IMR-90 (cell line): ENCODE data around the gene PLEKHD1. TPM values are rescaled to one million over a fixed set of nuclear protein-coding genes. Genes with fewer than 3 reads are reported as not detected.

Source experiments
- ATAC-seq: fragments of 200-7000 bp; cut with Tn5 transposase; 2 replicates; pipeline ENCODE4 v1.9.1; 2020; ENCODE audit warnings: low read depth, mild to moderate bottlenecking, moderate library complexity
- BruUV-seq: library from RNA; stranded (reverse); fragments of 400-500 nt; replicated peaks from 2 replicates; lab custom pipeline; 2021; lab: Mats Ljungman, UMichigan
- CTCF ChIA-PET: fragments of 300-600 bp; formaldehyde crosslinking; extraction: SDS; loops from one replicate; lab custom pipeline; 2021; ENCODE audit warnings: antibody characterized with exemption; lab: Yijun Ruan, JAX
- POLR2A ChIA-PET: fragments of 300-600 bp; sonication (Branson Sonifier 250); formaldehyde crosslinking; loops from one replicate; lab custom pipeline; 2022; ENCODE audit warnings: antibody characterized with exemption; ENCODE audit not compliant: unreplicated experiment; lab: Charles Lee
- DNase-seq: peaks from one replicate; pipeline ENCODE4 v3.0.0; 2013
- H2AFZ ChIP-seq: replicated peaks from 2 replicates; pipeline ENCODE3; 2013; ENCODE audit warnings: low read length, mild to moderate bottlenecking; ENCODE audit not compliant: poor library complexity
- H2AK5ac ChIP-seq: 2 replicates; pipeline ENCODE4 v1.6.1; 2013; ENCODE audit warnings: low read depth, low read length, inconsistent platforms
- H2AK9ac ChIP-seq: replicated peaks from 2 replicates; pipeline ENCODE3; 2013; ENCODE audit warnings: mild to moderate bottlenecking, low read depth, low read length, moderate library complexity; ENCODE audit not compliant: poor library complexity
- H2BK120ac ChIP-seq: 2 replicates; pipeline ENCODE4 v1.6.1; 2013; ENCODE audit warnings: low read depth, low read length, inconsistent platforms
- H2BK15ac ChIP-seq: 3 replicates; pipeline ENCODE4 v1.6.1; 2013; ENCODE audit warnings: low read depth, low read length, inconsistent platforms
- H2BK20ac ChIP-seq: 2 replicates; pipeline ENCODE4 v1.6.1; 2013; ENCODE audit warnings: low read depth, mild to moderate bottlenecking, inconsistent platforms, low read length, moderate library complexity
- H2BK5ac ChIP-seq: 2 replicates; pipeline ENCODE4 v1.6.1; 2013; ENCODE audit warnings: mild to moderate bottlenecking, low read depth, low read length, inconsistent platforms; ENCODE audit not compliant: poor library complexity, severe bottlenecking
- H3K14ac ChIP-seq: replicated peaks from 2 replicates; pipeline ENCODE4 v1.6.1; 2013; ENCODE audit warnings: low read depth, low read length, inconsistent platforms
- H3K18ac ChIP-seq: 2 replicates; pipeline ENCODE4 v1.6.1; 2013; ENCODE audit warnings: low read depth, low read length, control low read depth
- H3K23ac ChIP-seq: 2 replicates; pipeline ENCODE4 v1.6.1; 2013; ENCODE audit warnings: low read depth, low read length, inconsistent platforms
- H3K27ac ChIP-seq: 2 replicates; pipeline ENCODE4 v1.5.1; 2013; ENCODE audit warnings: mild to moderate bottlenecking, control low read depth, low read length; ENCODE audit not compliant: insufficient read depth
- H3K27me3 ChIP-seq: 2 replicates; pipeline ENCODE4 v1.6.1; 2013; ENCODE audit warnings: low read length; ENCODE audit not compliant: control insufficient read depth, insufficient read depth
- H3K36me3 ChIP-seq: 2 replicates; pipeline ENCODE4 v1.6.1; 2013; ENCODE audit warnings: low read length, mixed read lengths; ENCODE audit not compliant: control insufficient read depth, insufficient read depth
- H3K4ac ChIP-seq: 2 replicates; pipeline ENCODE4 v1.6.1; 2013; ENCODE audit warnings: low read depth, low read length, inconsistent platforms
- H3K4me1 ChIP-seq: 2 replicates; pipeline ENCODE4 v1.6.1; 2013; ENCODE audit warnings: low read length, mixed read lengths; ENCODE audit not compliant: control insufficient read depth, insufficient read depth
- H3K4me2 ChIP-seq: 2 replicates; pipeline ENCODE4 v1.6.1; 2013; ENCODE audit warnings: low read depth, mild to moderate bottlenecking, control low read depth, low read length, moderate library complexity
- H3K4me3 ChIP-seq: 2 replicates; pipeline ENCODE4 v1.5.1; 2013; ENCODE audit warnings: low read depth, mild to moderate bottlenecking, control low read depth, low read length, moderate library complexity; ENCODE audit not compliant: insufficient read depth
- H3K56ac ChIP-seq: 2 replicates; pipeline ENCODE4 v1.6.1; 2013; ENCODE audit warnings: low read length, inconsistent platforms; ENCODE audit not compliant: insufficient read depth; ENCODE audit errors: extremely low read depth
- H3K79me1 ChIP-seq, 2 experiments: 2 replicates each; pipeline ENCODE4 v1.6.1; 2013; ENCODE audit warnings: low read length in 2 of 2, inconsistent platforms in 1 of 2, low read depth in 1 of 2
- H3K9ac ChIP-seq: 2 replicates; pipeline ENCODE4 v1.6.1; 2013; ENCODE audit warnings: low read depth, low read length, control low read depth
- H3K9me1 ChIP-seq: 2 replicates; pipeline ENCODE4 v1.6.1; 2013; ENCODE audit warnings: low read length, inconsistent platforms; ENCODE audit not compliant: insufficient read depth
- H3K9me3 ChIP-seq: 2 replicates; pipeline ENCODE4 v1.6.1; 2013; ENCODE audit warnings: low read length; ENCODE audit not compliant: control insufficient read depth, insufficient read depth
- H4K20me1 ChIP-seq: 2 replicates; pipeline ENCODE4 v1.6.1; 2013; ENCODE audit warnings: low read length, inconsistent platforms; ENCODE audit not compliant: insufficient read depth
- H4K5ac ChIP-seq: 2 replicates; pipeline ENCODE4 v1.6.1; 2013; ENCODE audit warnings: mild to moderate bottlenecking, low read depth, low read length, control low read depth
- H4K8ac ChIP-seq, 2 experiments: 2 replicates each; pipeline ENCODE4 v1.6.1; 2013; ENCODE audit warnings: low read depth in 2 of 2, low read length in 2 of 2, control low read depth in 1 of 2, inconsistent platforms in 1 of 2
- H4K91ac ChIP-seq: 2 replicates; pipeline ENCODE4 v1.6.1; 2013; ENCODE audit warnings: low read depth, low read length, inconsistent platforms; ENCODE audit not compliant: insufficient read depth
- BHLHE40 ChIP-seq: fragments of 150-350 bp; IDR thresholded peaks from 2 replicates; pipeline ENCODE4 v1.6.1; 2016; ENCODE audit warnings: mild to moderate bottlenecking, low read depth, low read length
- CHD1 ChIP-seq: IDR thresholded peaks from 2 replicates; pipeline ENCODE4 v1.6.1; 2012; ENCODE audit warnings: low read depth, low read length, improper control_type of control experiment
- MAFK ChIP-seq: IDR thresholded peaks from 2 replicates; pipeline ENCODE4 v1.6.1; 2012; ENCODE audit warnings: low read depth, low read length, improper control_type of control experiment
- MAZ ChIP-seq: IDR thresholded peaks from 2 replicates; pipeline ENCODE4 v1.6.1; 2012; ENCODE audit warnings: low read depth, mild to moderate bottlenecking, low read length, improper control_type of control experiment, moderate library complexity, borderline replicate concordance
- MXI1 ChIP-seq: IDR thresholded peaks from 2 replicates; pipeline ENCODE4 v1.6.1; 2012; ENCODE audit warnings: low read depth, mild to moderate bottlenecking, low read length, moderate library complexity, borderline replicate concordance
- POLR2A ChIP-seq: IDR thresholded peaks from 2 replicates; pipeline ENCODE4 v1.6.1; 2012; ENCODE audit warnings: mild to moderate bottlenecking, low read depth, low read length
- RAD21 ChIP-seq: IDR thresholded peaks from 2 replicates; pipeline ENCODE4 v1.6.1; 2012; ENCODE audit warnings: low read length, improper control_type of control experiment
- RCOR1 ChIP-seq: IDR thresholded peaks from 2 replicates; pipeline ENCODE4 v1.6.1; 2012; ENCODE audit warnings: mild to moderate bottlenecking, low read length, improper control_type of control experiment; ENCODE audit not compliant: insufficient replicate concordance
- SMC3 ChIP-seq: fragments of 150-350 bp; IDR thresholded peaks from 2 replicates; pipeline ENCODE4 v1.6.1; 2016; ENCODE audit warnings: low read depth, mild to moderate bottlenecking, antibody characterized with exemption, low read length, moderate library complexity
- WGBS, 2 experiments: methylation state at CpG; one replicate each; pipeline versions ENCODE4 v1.1.5 to v1.1.7; 2013; ENCODE audit warnings: missing lambda C conversion rate in 2 of 2; ENCODE audit not compliant: insufficient read length in 1 of 2; ENCODE audit errors: extremely low coverage in 2 of 2; 5-methylcytosine and 5-hydroxymethylcytosine counted together
- dilution Hi-C: fragments of 300-500 bp; cut with HindIII; formaldehyde crosslinking; loops from one replicate; pipeline ENCODE4 v1.14.3; 2018; ENCODE audit warnings: low sequenced_read_pairs; ENCODE audit not compliant: unreplicated experiment
- in situ Hi-C: fragments of 300-500 bp; cut with MboI; formaldehyde crosslinking; loops from 3 replicates; pipeline ENCODE4 v1.14.3; 2019; ENCODE audit warnings: low sequenced_read_pairs, inconsistent platforms, mixed read lengths
- intact Hi-C: fragments of 100-400 bp; cut with micrococcal nuclease; formaldehyde crosslinking; loops from 2 replicates; pipeline ENCODE4 v1.10.0; 2022
- polyA plus RNA-seq, 3 experiments: library from polyadenylated mRNA; depleted of rRNA; stranded (reverse); fragments of >200 nt; gene quantifications; 2 replicates each; pipeline ENCODE4 v1.2.3, GENCODE V29; 2012; ENCODE audit warnings: low replicate concordance in 1 of 3
- total RNA-seq: library from RNA; depleted of rRNA; stranded (reverse); fragments of >200 nt; gene quantifications from 2 replicates; pipeline ENCODE4 v1.2.3, GENCODE V29; 2012
- TF ChIP-seq, protein P1 (sequence below): conservative IDR thresholded peaks from 2 replicates; pipeline ENCODE4 v1.5.1; 2012; ENCODE audit warnings: mild to moderate bottlenecking, low read depth, low read length, improper control_type of control experiment
- TF ChIP-seq, protein P2 (sequence below): fragments of 150-350 bp; IDR thresholded peaks from 2 replicates; pipeline ENCODE4 v1.6.1; 2017; ENCODE audit warnings: mild to moderate bottlenecking, antibody characterized with exemption, low read length, low read depth
- TF ChIP-seq, protein P3 (sequence below): fragments of 150-350 bp; IDR thresholded peaks from 2 replicates; pipeline ENCODE4 v1.6.1; 2016; ENCODE audit warnings: low read depth, mild to moderate bottlenecking, low read length, moderate library complexity, borderline replicate concordance

Gene PLEKHD1
- total and polyA plus RNA-seq, 2 of the 4 experiments (the other 2 are of a cell fraction): under 0.01 TPM; not detected in 1

DNA sequence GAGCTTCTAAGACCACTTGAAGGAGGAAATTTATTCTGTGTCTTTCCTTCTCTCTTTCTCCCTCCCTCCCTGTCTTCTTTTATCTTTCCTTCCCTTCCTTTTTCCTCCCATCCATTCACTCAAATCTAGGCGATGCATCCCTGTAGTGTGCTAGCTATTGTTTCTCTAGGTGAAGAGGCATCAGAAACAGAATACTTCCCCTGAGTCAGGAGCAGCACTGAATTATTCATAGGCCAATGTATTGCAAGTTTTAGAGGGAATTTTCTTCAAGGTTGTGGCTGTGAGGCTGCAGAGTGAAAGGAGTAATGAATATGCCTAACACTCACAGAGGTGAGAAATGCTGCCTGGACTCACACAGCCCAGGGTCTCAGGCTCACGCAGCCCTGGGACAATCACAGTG, 67.0 kb downstream of the PLEKHD1 start:
- no peak overlapping the region for H2BK5ac ChIP-seq
- intact Hi-C loops (no loop called here), in situ Hi-C loops (no loop called here), dilution Hi-C loops (no loop called here)
- H4K5ac ChIP-seq: no peak overlapping the region
- H3K23ac ChIP-seq: no peak overlapping the region
- POLR2A ChIA-PET: no interaction called here
- DNase-seq: no peak
- H2AFZ ChIP-seq: no peak overlapping the region
- H3K27me3 ChIP-seq: peaks cover 31% of the 10 kb centered on the region
- WGBS, 2 experiments: no CpG with 5 or more reads among the region's 2 CpGs
- ATAC-seq: no peak
- H3K79me1 ChIP-seq: no peaks in the 10 kb centered on the region
- H3K9me3 ChIP-seq: no peaks in the 10 kb centered on the region; the same call in 1 of the 2 replicates
- H3K18ac ChIP-seq: no peak overlapping the region
- H3K9ac ChIP-seq: no peak overlapping the region
- no peak overlapping the region for H2BK15ac ChIP-seq
- H3K4ac ChIP-seq: no peak overlapping the region
- no peaks in the 10 kb centered on the region for H3K9me1 ChIP-seq
- no peak overlapping the region for H3K4me3 ChIP-seq
- no peak overlapping the region for H3K56ac ChIP-seq
- H2AK5ac ChIP-seq: no peak overlapping the region
- no peaks in the 10 kb centered on the region for H4K20me1 ChIP-seq
- CTCF ChIA-PET: no interaction called here
- no TSS peak for BruUV-seq
- no peaks in the 10 kb centered on the region for H3K4me1 ChIP-seq
- H2AK9ac ChIP-seq: no peak overlapping the region
- H4K8ac ChIP-seq: no peak overlapping the region
- no peak for TF ChIP-seq MAFK
- no peak for TF ChIP-seq SMC3
- no peak for TF ChIP-seq POLR2A
- TF ChIP-seq MAZ: no peak
- TF ChIP-seq, protein P1, sequence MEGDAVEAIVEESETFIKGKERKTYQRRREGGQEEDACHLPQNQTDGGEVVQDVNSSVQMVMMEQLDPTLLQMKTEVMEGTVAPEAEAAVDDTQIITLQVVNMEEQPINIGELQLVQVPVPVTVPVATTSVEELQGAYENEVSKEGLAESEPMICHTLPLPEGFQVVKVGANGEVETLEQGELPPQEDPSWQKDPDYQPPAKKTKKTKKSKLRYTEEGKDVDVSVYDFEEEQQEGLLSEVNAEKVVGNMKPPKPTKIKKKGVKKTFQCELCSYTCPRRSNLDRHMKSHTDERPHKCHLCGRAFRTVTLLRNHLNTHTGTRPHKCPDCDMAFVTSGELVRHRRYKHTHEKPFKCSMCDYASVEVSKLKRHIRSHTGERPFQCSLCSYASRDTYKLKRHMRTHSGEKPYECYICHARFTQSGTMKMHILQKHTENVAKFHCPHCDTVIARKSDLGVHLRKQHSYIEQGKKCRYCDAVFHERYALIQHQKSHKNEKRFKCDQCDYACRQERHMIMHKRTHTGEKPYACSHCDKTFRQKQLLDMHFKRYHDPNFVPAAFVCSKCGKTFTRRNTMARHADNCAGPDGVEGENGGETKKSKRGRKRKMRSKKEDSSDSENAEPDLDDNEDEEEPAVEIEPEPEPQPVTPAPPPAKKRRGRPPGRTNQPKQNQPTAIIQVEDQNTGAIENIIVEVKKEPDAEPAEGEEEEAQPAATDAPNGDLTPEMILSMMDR: no peak
- TF ChIP-seq, protein P2, sequence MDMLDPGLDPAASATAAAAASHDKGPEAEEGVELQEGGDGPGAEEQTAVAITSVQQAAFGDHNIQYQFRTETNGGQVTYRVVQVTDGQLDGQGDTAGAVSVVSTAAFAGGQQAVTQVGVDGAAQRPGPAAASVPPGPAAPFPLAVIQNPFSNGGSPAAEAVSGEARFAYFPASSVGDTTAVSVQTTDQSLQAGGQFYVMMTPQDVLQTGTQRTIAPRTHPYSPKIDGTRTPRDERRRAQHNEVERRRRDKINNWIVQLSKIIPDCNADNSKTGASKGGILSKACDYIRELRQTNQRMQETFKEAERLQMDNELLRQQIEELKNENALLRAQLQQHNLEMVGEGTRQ: no peak
- TF ChIP-seq BHLHE40: no peak
- TF ChIP-seq RAD21: no peak
- no peak for TF ChIP-seq MXI1
- no peak for TF ChIP-seq RCOR1
- TF ChIP-seq CHD1: no peak
- TF ChIP-seq, protein P3, sequence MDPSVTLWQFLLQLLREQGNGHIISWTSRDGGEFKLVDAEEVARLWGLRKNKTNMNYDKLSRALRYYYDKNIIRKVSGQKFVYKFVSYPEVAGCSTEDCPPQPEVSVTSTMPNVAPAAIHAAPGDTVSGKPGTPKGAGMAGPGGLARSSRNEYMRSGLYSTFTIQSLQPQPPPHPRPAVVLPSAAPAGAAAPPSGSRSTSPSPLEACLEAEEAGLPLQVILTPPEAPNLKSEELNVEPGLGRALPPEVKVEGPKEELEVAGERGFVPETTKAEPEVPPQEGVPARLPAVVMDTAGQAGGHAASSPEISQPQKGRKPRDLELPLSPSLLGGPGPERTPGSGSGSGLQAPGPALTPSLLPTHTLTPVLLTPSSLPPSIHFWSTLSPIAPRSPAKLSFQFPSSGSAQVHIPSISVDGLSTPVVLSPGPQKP: no peak
- no peaks in the 10 kb centered on the region for H3K36me3 ChIP-seq
- no peak overlapping the region for H3K14ac ChIP-seq
- no peak overlapping the region for H3K27ac ChIP-seq
- H2BK120ac ChIP-seq: no peak overlapping the region
- H4K91ac ChIP-seq: no peak overlapping the region
- H3K4me2 ChIP-seq: no peak overlapping the region
- H2BK20ac ChIP-seq: no peak overlapping the region
